K562 (cell line): ENCODE measurements around the gene RSAD1. TPM values are rescaled to one million over a fixed set of nuclear protein-coding genes. Genes with fewer than 3 reads are reported as not detected.

Source experiments
- ATAC-seq: fragments of 200-7000 bp; cut with Tn5 transposase; 3 replicates; pipeline ENCODE4 v1.9.1; 2020; ENCODE audit warnings: moderate library complexity
- BruUV-seq: library from RNA; stranded (reverse); fragments of 400-500 nt; replicated peaks from 2 replicates; lab custom pipeline; 2021; lab: Mats Ljungman, UMichigan
- CTCF ChIA-PET: fragments of 300-600 bp; formaldehyde crosslinking; extraction: SDS; loops from one replicate; lab custom pipeline; 2021; ENCODE audit warnings: low intra/inter-chr PET ratio; lab: Yijun Ruan, JAX
- POLR2A ChIA-PET: fragments of 300-600, 350-650 bp; sonication (Branson Sonifier 250); formaldehyde crosslinking; extraction: SDS; loops from one replicate; lab custom pipeline; 2021; ENCODE audit warnings: antibody characterized with exemption, inconsistent platforms; lab: Yijun Ruan, JAX
- DNase-seq, 4 experiments: peaks; one replicate each; pipeline versions ENCODE4 v3.0.0 to v3.0.0-alpha.2; 2011 to 2018; ENCODE audit warnings: low spot score in 3 of 4, mixed read lengths in 3 of 4; ENCODE audit errors: extremely low read depth in 1 of 4
- FAIRE-seq: peaks from 2 replicates; lab custom pipeline; 2011; peaks lifted over from hg19 to GRCh38; lab: Jason Lieb, UNC
- H2AFZ ChIP-seq: 2 replicates; pipeline ENCODE4 v1.6.0; 2011; ENCODE audit warnings: low read depth, low read length, control low read depth, inconsistent platforms
- H3K27ac ChIP-seq: fragments of 200-600 bp; 3 replicates; pipeline ENCODE4 v1.8.0; 2011; ENCODE audit warnings: low read depth, mild to moderate bottlenecking, control low read depth, inconsistent platforms, low read length, moderate library complexity, mixed read lengths; ENCODE audit errors: extremely low read depth
- H3K27me3 ChIP-seq, 2 experiments: fragments of 300-600 bp in 1 of 2; 2 replicates in 1 of 2; 3 replicates in 1 of 2; pipeline versions ENCODE4 v1.6.0 to v1.8.0; 2011; ENCODE audit warnings: inconsistent platforms in 2 of 2, low read length in 2 of 2, mild to moderate bottlenecking in 1 of 2, mixed read lengths in 1 of 2, moderate library complexity in 1 of 2; ENCODE audit not compliant: control insufficient read depth in 2 of 2, insufficient read depth in 2 of 2
- H3K36me3 ChIP-seq: fragments of 300-600 bp; 3 replicates; pipeline ENCODE4 v1.8.0; 2011; ENCODE audit warnings: mild to moderate bottlenecking, low read length, inconsistent platforms; ENCODE audit not compliant: control insufficient read depth, insufficient read depth
- H3K4me1 ChIP-seq, 2 experiments: fragments of 200-600 bp in 1 of 2; replicated peaks in 1 of 2; 2 replicates in 1 of 2; 3 replicates in 1 of 2; pipeline versions ENCODE4 v1.5.1 to v1.8.0; 2011; ENCODE audit warnings: inconsistent platforms in 2 of 2, low read length in 2 of 2, mild to moderate bottlenecking in 1 of 2, mixed read lengths in 1 of 2, moderate library complexity in 1 of 2; ENCODE audit not compliant: control insufficient read depth in 2 of 2, insufficient read depth in 2 of 2
- H3K4me2 ChIP-seq: 2 replicates; pipeline ENCODE4 v1.6.1; 2011; ENCODE audit warnings: low read length, control low read depth, inconsistent platforms, mixed read lengths; ENCODE audit not compliant: insufficient read depth
- H3K4me3 ChIP-seq: fragments of 200-600 bp; sonication (generic), shearing (Covaris generic); 2 replicates; pipeline ENCODE4 v1.5.1; 2016; ENCODE audit warnings: control low read depth, inconsistent platforms
- H3K79me2 ChIP-seq: fragments of 200-600 bp; 3 replicates; pipeline ENCODE4 v1.8.0; 2011; ENCODE audit warnings: low read length, inconsistent platforms; ENCODE audit not compliant: control insufficient read depth, insufficient read depth
- H3K9ac ChIP-seq, 2 experiments: 2 replicates each; pipeline versions ENCODE4 v1.6.0 to v1.6.1; 2011; ENCODE audit warnings: low read depth in 2 of 2, low read length in 2 of 2, control low read depth in 1 of 2, inconsistent platforms in 1 of 2, mild to moderate bottlenecking in 1 of 2, mixed read lengths in 1 of 2; ENCODE audit not compliant: insufficient read depth in 1 of 2
- H3K9me1 ChIP-seq: one replicate; pipeline ENCODE4 v1.6.0; 2011; ENCODE audit warnings: inconsistent platforms, mild to moderate bottlenecking, low read length, moderate library complexity; ENCODE audit not compliant: control insufficient read depth, insufficient read depth
- H3K9me3 ChIP-seq: replicated peaks from 2 replicates; pipeline ENCODE4 v1.5.1; 2011; ENCODE audit warnings: low read depth, low read length, inconsistent platforms; ENCODE audit not compliant: control insufficient read depth, insufficient read depth
- H4K20me1 ChIP-seq: replicated peaks from 2 replicates; pipeline ENCODE4 v1.6.1; 2011; ENCODE audit warnings: low read length, inconsistent platforms, mixed read lengths; ENCODE audit not compliant: control insufficient read depth, insufficient read depth
- GABPA ChIP-seq: fragments of 200-800 bp; sonication (Bioruptor generic); conservative IDR thresholded peaks from 2 replicates; pipeline ENCODE4 v1.6.1; 2016; ENCODE audit warnings: low read depth, missing genetic modification characterization, missing compliant biosample characterization
- MED1 ChIP-seq: sonication (generic); formaldehyde crosslinking; IDR thresholded peaks from 2 replicates; pipeline ENCODE4 v1.8.1; 2023; ENCODE audit warnings: missing genetic modification reagents, borderline replicate concordance
- MYBL2 ChIP-seq, 2 experiments: fragments of 450-650 bp in 1 of 2; sonication (generic) in 1 of 2; formaldehyde crosslinking in 1 of 2; IDR thresholded peaks; 2 replicates each; pipeline versions ENCODE4 v1.6.1 to v1.8.1; 2017 to 2022; ENCODE audit warnings: borderline replicate concordance in 1 of 2, inconsistent platforms in 1 of 2, low read depth in 1 of 2, mild to moderate bottlenecking in 1 of 2, missing genetic modification reagents in 1 of 2, moderate library complexity in 1 of 2
- PPARD ChIP-seq: fragments of 250-450 bp; sonication (Bioruptor Pico); IDR thresholded peaks from 2 replicates; pipeline ENCODE4 v1.8.0; 2022; ENCODE audit warnings: inconsistent platforms, mild to moderate bottlenecking, moderate library complexity
- SOX6 ChIP-seq: fragments of 450-650 bp; IDR thresholded peaks from 2 replicates; pipeline ENCODE4 v1.6.1; 2014; ENCODE audit warnings: mild to moderate bottlenecking
- SP2 ChIP-seq: IDR thresholded peaks from 2 replicates; pipeline ENCODE4 v1.6.1; 2011; ENCODE audit warnings: mild to moderate bottlenecking, low read depth, low read length, moderate library complexity; ENCODE audit not compliant: poor library complexity, severe bottlenecking; ENCODE audit errors: extremely low read depth
- ZNF778 ChIP-seq: fragments of 450-650 bp; formaldehyde crosslinking; IDR thresholded peaks from 2 replicates; pipeline ENCODE4 v1.4.0; 2020; ENCODE audit warnings: mild to moderate bottlenecking, moderate library complexity
- WGBS: fragments of 100-300 bp; shearing (Covaris generic); methylation state at CpG from one replicate; pipeline ENCODE4 v1.1.6; 2016; ENCODE audit warnings: low coverage, mixed read lengths; ENCODE audit not compliant: insufficient coverage; ENCODE audit errors: missing lambda C conversion rate; 5-methylcytosine and 5-hydroxymethylcytosine counted together
- in situ Hi-C: fragments of 300-500 bp; cut with MboI; formaldehyde crosslinking; loops from 4 replicates; pipeline ENCODE4 v1.15.0; 2018; ENCODE audit warnings: inconsistent platforms, mixed read lengths
- intact Hi-C: fragments of 100-400 bp; cut with micrococcal nuclease; formaldehyde crosslinking; loops from 2 replicates; pipeline ENCODE4 v1.14.2; 2022
- polyA plus RNA-seq, 8 experiments: library from polyadenylated mRNA; depleted of rRNA in 4 of 8; stranded (reverse) in 5 of 8; unstranded in 3 of 8; fragments of >200 nt; fragmentation: Nextera tagmentation in 2 of 8; fragmentation: Illumina TruSeq in 1 of 8; extraction: Ambion mirVana in 2 of 8; extraction: Trizol in 1 of 8; gene quantifications; 2 replicates each; pipeline versions ENCODE4 v1.2.1 to v1.2.3, GENCODE V29; 2011 to 2014; ENCODE audit warnings: inconsistent platforms in 1 of 8, missing spikeins in 1 of 8
- total RNA-seq, 7 experiments: library from RNA; depleted of rRNA in 6 of 7; stranded (reverse); fragments of >200 nt in 6 of 7; fragmentation: Illumina TruSeq in 2 of 7; extraction: Trizol in 2 of 7; gene quantifications; 2 replicates each; pipeline versions ENCODE4 v1.2.1 to v1.2.3, GENCODE V29; 2011 to 2021; ENCODE audit warnings: low replicate concordance in 1 of 7
- TF ChIP-seq, protein P1 (sequence below): IDR thresholded peaks from 2 replicates; pipeline ENCODE4 v1.6.1; 2014; ENCODE audit warnings: antibody characterized with exemption
- TF ChIP-seq, protein P2 (sequence below): sonication (generic); formaldehyde crosslinking; IDR thresholded peaks from 2 replicates; pipeline ENCODE4 v1.8.0; 2022; ENCODE audit warnings: mild to moderate bottlenecking, missing genetic modification reagents

RSAD1 gene
- total and polyA plus RNA-seq, 9 of the 15 experiments (the other 6 are each of a cell fraction or from before 2014, with no cell fraction given): 4.5 to 42.5 (median 26.8) TPM

DNA sequence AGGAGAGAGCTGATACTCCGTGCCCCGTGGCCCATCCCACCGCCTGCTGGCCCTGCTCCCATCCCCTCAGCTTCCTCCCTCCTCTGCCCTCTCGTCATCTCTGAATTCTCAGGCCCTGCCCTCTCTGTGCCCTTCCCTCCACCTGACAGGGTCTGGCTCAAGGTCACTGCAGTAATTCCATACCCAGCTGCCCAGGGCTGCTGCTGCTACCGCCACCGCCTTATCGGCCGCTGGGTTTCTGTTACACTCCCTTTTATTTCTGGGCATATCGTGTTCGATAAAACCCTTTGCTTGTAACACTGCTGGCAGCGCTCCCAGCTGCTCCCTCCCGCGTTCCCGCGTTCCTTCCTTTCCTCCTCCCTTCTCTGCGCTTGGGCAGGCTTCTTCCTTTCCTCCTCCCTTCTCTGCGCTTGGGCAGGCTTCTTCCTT, 55.1 kb downstream of the RSAD1 start:
- no TSS peak for BruUV-seq
- intact Hi-C loops: no loop called here
- DNase-seq (no peak), ATAC-seq (no peak), FAIRE-seq (no peak)
- TF ChIP-seq ZNF778 (CRISPR knock-in tag) (no peak), MYBL2 (IDR thresholded peaks at IDR 0.05; ENCODE audit: low read depth) (no peak), MYBL2 (CRISPR knock-in tag; IDR thresholded peaks at IDR 0.05; ENCODE audit: borderline replicate concordance) (no peak), PPARD (CRISPR knock-in tag) (no peak), MED1 (CRISPR knock-in tag) (no peak), SOX6 (no peak), GABPA (tag) (no peak), SP2 (no peak)
- TF ChIP-seq, protein P1, sequence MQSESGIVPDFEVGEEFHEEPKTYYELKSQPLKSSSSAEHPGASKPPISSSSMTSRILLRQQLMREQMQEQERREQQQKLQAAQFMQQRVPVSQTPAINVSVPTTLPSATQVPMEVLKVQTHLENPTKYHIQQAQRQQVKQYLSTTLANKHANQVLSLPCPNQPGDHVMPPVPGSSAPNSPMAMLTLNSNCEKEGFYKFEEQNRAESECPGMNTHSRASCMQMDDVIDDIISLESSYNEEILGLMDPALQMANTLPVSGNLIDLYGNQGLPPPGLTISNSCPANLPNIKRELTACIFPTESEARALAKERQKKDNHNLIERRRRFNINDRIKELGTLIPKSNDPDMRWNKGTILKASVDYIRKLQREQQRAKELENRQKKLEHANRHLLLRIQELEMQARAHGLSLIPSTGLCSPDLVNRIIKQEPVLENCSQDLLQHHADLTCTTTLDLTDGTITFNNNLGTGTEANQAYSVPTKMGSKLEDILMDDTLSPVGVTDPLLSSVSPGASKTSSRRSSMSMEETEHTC: no peak
- TF ChIP-seq, protein P2, sequence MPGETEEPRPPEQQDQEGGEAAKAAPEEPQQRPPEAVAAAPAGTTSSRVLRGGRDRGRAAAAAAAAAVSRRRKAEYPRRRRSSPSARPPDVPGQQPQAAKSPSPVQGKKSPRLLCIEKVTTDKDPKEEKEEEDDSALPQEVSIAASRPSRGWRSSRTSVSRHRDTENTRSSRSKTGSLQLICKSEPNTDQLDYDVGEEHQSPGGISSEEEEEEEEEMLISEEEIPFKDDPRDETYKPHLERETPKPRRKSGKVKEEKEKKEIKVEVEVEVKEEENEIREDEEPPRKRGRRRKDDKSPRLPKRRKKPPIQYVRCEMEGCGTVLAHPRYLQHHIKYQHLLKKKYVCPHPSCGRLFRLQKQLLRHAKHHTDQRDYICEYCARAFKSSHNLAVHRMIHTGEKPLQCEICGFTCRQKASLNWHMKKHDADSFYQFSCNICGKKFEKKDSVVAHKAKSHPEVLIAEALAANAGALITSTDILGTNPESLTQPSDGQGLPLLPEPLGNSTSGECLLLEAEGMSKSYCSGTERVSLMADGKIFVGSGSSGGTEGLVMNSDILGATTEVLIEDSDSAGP (CRISPR knock-in tag): no peak
- no peak overlapping the region for H2AFZ ChIP-seq
- H3K4me3 ChIP-seq: no peak overlapping the region
- H3K9me1 ChIP-seq: no peaks in the 10 kb centered on the region
- peaks cover 0 to 37% of the 10 kb centered on the region in 2 experiments; a peak in 3 of 5 replicates for H3K4me1 ChIP-seq
- peaks cover 16% of the 10 kb centered on the region; the same call in 1 of the 2 replicates for H4K20me1 ChIP-seq
- in situ Hi-C loops: no loop called here
- H3K9ac ChIP-seq: peak overlapping the region in 1 of 2 experiments; percentile 68; a peak in 2 of 4 replicates
- peaks cover 32 to 64% of the 10 kb centered on the region in 2 experiments; a peak in 4 of 5 replicates for H3K27me3 ChIP-seq
- no peak overlapping the region for H3K27ac ChIP-seq
- WGBS: 1% methylated on average over 15 of the region's 17 CpGs
- no peak overlapping the region for H3K4me2 ChIP-seq
- ChIA-PET POLR2A (no interaction called here), CTCF (interaction anchor here (0.6 kb wide), 1 partner anchor 316 kb away, joined by 3 read pairs; no protein-coding TSS in a partner anchor)
- H3K36me3 ChIP-seq: no peaks in the 10 kb centered on the region
- no peaks in the 10 kb centered on the region for H3K79me2 ChIP-seq
- no peaks in the 10 kb centered on the region for H3K9me3 ChIP-seq
